WERI-Rb-1 (cell line): ENCODE measurements around the gene JDP2.

ENCODE experiments used
- DNase-seq: peaks from one replicate; pipeline ENCODE4 v3.0.0-alpha.2; 2020
- H3K27ac ChIP-seq: fragments of 250-450 bp; sonication (Bioruptor Pico); 2 replicates; pipeline ENCODE4 v1.5.1; 2020; ENCODE audit warnings: mild to moderate bottlenecking, moderate library complexity
- H3K27me3 ChIP-seq: fragments of 250-450 bp; sonication (Bioruptor Pico); 2 replicates; pipeline ENCODE4 v1.5.1; 2021; ENCODE audit warnings: mild to moderate bottlenecking, low read depth, moderate library complexity; ENCODE audit not compliant: insufficient read depth, severe bottlenecking
- H3K36me3 ChIP-seq: fragments of 250-450 bp; sonication (Bioruptor Pico); 2 replicates; pipeline ENCODE4 v1.5.1; 2020; ENCODE audit warnings: mild to moderate bottlenecking, moderate library complexity
- H3K4me3 ChIP-seq: 2 replicates; pipeline ENCODE4 v1.5.1; 2011; ENCODE audit warnings: low read depth, mild to moderate bottlenecking, control low read depth, low read length
- H3K9me3 ChIP-seq: fragments of 250-450 bp; sonication (Bioruptor Pico); 2 replicates; pipeline ENCODE4 v1.5.1; 2021; ENCODE audit warnings: mild to moderate bottlenecking, moderate library complexity; ENCODE audit not compliant: severe bottlenecking
- CTCF ChIP-seq: IDR thresholded peaks from 2 replicates; pipeline ENCODE4 v1.5.1; 2011; ENCODE audit warnings: low read depth, mild to moderate bottlenecking, control low read depth, inconsistent platforms, low read length

The JDP2 gene

GRCh38 chr14:75497191-75497590, 69.4 kb downstream of the JDP2 start:
- TF ChIP-seq CTCF: no peak
- H3K27ac ChIP-seq: no peak overlapping the region
- DNase-seq: no peak

GRCh38 chr14:75497701-75498100, 69.9 kb downstream of the JDP2 start:
- Histone ChIP-seq H3K27ac (no peak overlapping the region), H3K9me3 (no peaks in the 10 kb centered on the region), H3K27me3 (no peaks in the 10 kb centered on the region), H3K36me3 (no peaks in the 10 kb centered on the region), H3K4me3 (no peak overlapping the region)
- DNase-seq: no peak
- TF ChIP-seq CTCF: no peak

More at GRCh38 chr14:75497191-75497590, 69.4 kb downstream of the JDP2 start:
- Histone ChIP-seq H3K4me3 (no peak overlapping the region), H3K9me3 (no peaks in the 10 kb centered on the region), H3K36me3 (no peaks in the 10 kb centered on the region), H3K27me3 (no peaks in the 10 kb centered on the region)

GRCh38 chr14:75499084-75499875, 71.5 kb downstream of the JDP2 start:
- H3K27me3 ChIP-seq: no peaks in the 10 kb centered on the region
- no peak overlapping the region for H3K27ac ChIP-seq
- TF ChIP-seq CTCF: no peak
- DNase-seq: no peak
- no peak overlapping the region for H3K4me3 ChIP-seq
- H3K9me3 ChIP-seq: no peaks in the 10 kb centered on the region
- no peaks in the 10 kb centered on the region for H3K36me3 ChIP-seq

- H3K36me3 ChIP-seq: no peaks in the 10 kb centered on the region
- no peak for TF ChIP-seq CTCF
- no peak for DNase-seq
These were observed 73.3 kb downstream of the JDP2 start for GRCh38 chr14:75501080-75501479.

GRCh38 chr14:75504411-75504810, 76.6 kb downstream of the JDP2 start:
- no peaks in the 10 kb centered on the region for H3K36me3 ChIP-seq
- no peak for TF ChIP-seq CTCF
- no peaks in the 10 kb centered on the region for H3K27me3 ChIP-seq
- DNase-seq: no peak
- H3K27ac ChIP-seq: no peak overlapping the region
- H3K9me3 ChIP-seq: peaks cover 3% of the 10 kb centered on the region
- H3K4me3 ChIP-seq: no peak overlapping the region

More at GRCh38 chr14:75501080-75501479, 73.3 kb downstream of the JDP2 start:
- Histone ChIP-seq H3K27ac (no peak overlapping the region), H3K27me3 (no peaks in the 10 kb centered on the region), H3K4me3 (no peak overlapping the region), H3K9me3 (no peaks in the 10 kb centered on the region)

- no peak for DNase-seq
- Histone ChIP-seq H3K27me3 (no peaks in the 10 kb centered on the region), H3K36me3 (no peaks in the 10 kb centered on the region), H3K4me3 (no peak overlapping the region), H3K9me3 (peaks cover 3% of the 10 kb centered on the region), H3K27ac (no peak overlapping the region)
- TF ChIP-seq CTCF: no peak
These were observed 79.1 kb downstream of the JDP2 start for GRCh38 chr14:75506930-75507329.
